K562 (cell line): ENCODE measurements around the gene FBXL12. TPM values are rescaled to one million over a fixed set of nuclear protein-coding genes. Genes with fewer than 3 reads are reported as not detected.

ENCODE experiments used
- E2F8 ChIP-seq: fragments of 450-650 bp; IDR thresholded peaks from 2 replicates; pipeline ENCODE4 v1.7.1; 2018; ENCODE audit warnings: mild to moderate bottlenecking, low read depth; ENCODE audit not compliant: partially characterized antibody
- KAT7 ChIP-seq: sonication (generic); formaldehyde crosslinking; IDR thresholded peaks from 2 replicates; pipeline ENCODE4 v1.8.0; 2022; ENCODE audit warnings: missing genetic modification reagents, mild to moderate bottlenecking, borderline replicate concordance
- PBX2 ChIP-seq, 2 experiments: IDR thresholded peaks in 1 of 2; conservative IDR thresholded peaks in 1 of 2; 2 replicates each; pipeline ENCODE4 v1.6.1; 2016; ENCODE audit warnings: low read depth in 2 of 2, mild to moderate bottlenecking in 1 of 2, missing compliant biosample characterization in 1 of 2, missing genetic modification characterization in 1 of 2, moderate library complexity in 1 of 2
- ZBTB43 ChIP-seq: sonication (generic); formaldehyde crosslinking; IDR thresholded peaks from 2 replicates; pipeline ENCODE4 v1.8.0; 2023; ENCODE audit warnings: mild to moderate bottlenecking, missing genetic modification reagents
- ZNF407 ChIP-seq: fragments of 450-650 bp; IDR thresholded peaks from 2 replicates; pipeline ENCODE4 v1.6.1; 2016; ENCODE audit warnings: low read depth
- ZNF431 ChIP-seq: sonication (generic); formaldehyde crosslinking; IDR thresholded peaks from 2 replicates; pipeline ENCODE4 v1.8.0; 2022; ENCODE audit warnings: mild to moderate bottlenecking, missing genetic modification reagents
- ZNF707 ChIP-seq: fragments of 250-450 bp; sonication (Bioruptor Pico); conservative IDR thresholded peaks from 2 replicates; pipeline ENCODE4 v1.8.0; 2022; ENCODE audit warnings: inconsistent platforms, mild to moderate bottlenecking, moderate library complexity
- ZNF764 ChIP-seq: fragments of 250-450 bp; sonication (Bioruptor Pico); IDR thresholded peaks from 2 replicates; pipeline ENCODE4 v1.4.0; 2020; ENCODE audit warnings: low read depth, mild to moderate bottlenecking, moderate library complexity
- polyA plus RNA-seq, 8 experiments: library from polyadenylated mRNA; depleted of rRNA in 4 of 8; stranded (reverse) in 5 of 8; unstranded in 3 of 8; fragments of >200 nt; fragmentation: Nextera tagmentation in 2 of 8; fragmentation: Illumina TruSeq in 1 of 8; extraction: Ambion mirVana in 2 of 8; extraction: Trizol in 1 of 8; gene quantifications; 2 replicates each; pipeline versions ENCODE4 v1.2.1 to v1.2.3, GENCODE V29; 2011 to 2014; ENCODE audit warnings: inconsistent platforms in 1 of 8, missing spikeins in 1 of 8
- total RNA-seq, 7 experiments: library from RNA; depleted of rRNA in 6 of 7; stranded (reverse); fragments of >200 nt in 6 of 7; fragmentation: Illumina TruSeq in 2 of 7; extraction: Trizol in 2 of 7; gene quantifications; 2 replicates each; pipeline versions ENCODE4 v1.2.1 to v1.2.3, GENCODE V29; 2011 to 2021; ENCODE audit warnings: low replicate concordance in 1 of 7

Gene FBXL12
- total and polyA plus RNA-seq, 9 of the 15 experiments (the other 6 are each of a cell fraction or from before 2014, with no cell fraction given) = 2.7 to 40.5 (median 26.5) TPM

GRCh38 chr19:9818734-9819595 is at the start of gene FBXL12 (continued):
- no peak for TF ChIP-seq ZNF431 (CRISPR knock-in tag)
- TF ChIP-seq E2F8 = peak; percentile 86
- no peak for TF ChIP-seq ZNF407
- TF ChIP-seq ZNF707 = no peak
- no peak for TF ChIP-seq ZBTB43 (CRISPR knock-in tag)
- no peak for TF ChIP-seq PBX2 (CRISPR knock-in tag; IDR thresholded peaks at IDR 0.05; ENCODE audit: low read depth)
- no peak for TF ChIP-seq PBX2 (tag; conservative IDR thresholded peaks at IDR 0.05; ENCODE audit: low read depth)
- no peak for TF ChIP-seq ZNF764
- TF ChIP-seq KAT7 (CRISPR knock-in tag) = no peak
